ENCODE data around the gene SPIN2A. TPM values are rescaled to one million over a fixed set of nuclear protein-coding genes. Genes with fewer than 3 reads are reported as not detected.
"Not testable (repeated sequence)": the region's sequence is repeated elsewhere in the genome, so short reads cannot be mapped to it uniquely, and the experiment has no call there.

The SPIN2A gene
- total RNA-seq (2014; rRNA removed; shearing (Covaris generic)): not detected in 2 replicates

DNA sequence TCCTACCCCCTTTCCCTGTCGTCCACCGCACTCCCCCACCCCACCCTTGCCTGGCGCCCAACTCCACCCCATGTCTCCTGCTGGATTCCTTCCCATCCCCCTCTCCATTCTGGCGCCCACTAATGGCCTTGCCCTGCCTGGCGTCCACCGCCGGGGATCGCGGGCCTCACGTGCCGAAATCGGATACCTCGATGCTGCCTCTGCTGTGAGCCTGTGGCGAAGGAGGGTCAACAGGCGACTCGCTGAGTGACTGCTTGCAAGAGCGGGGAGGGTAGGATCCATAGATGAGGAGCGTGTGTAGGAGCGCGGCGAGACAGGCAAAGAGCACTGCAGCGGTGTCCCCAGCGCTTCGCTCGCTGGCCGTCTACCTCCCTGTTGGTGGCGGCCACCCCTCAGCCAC, at the start of gene SPIN2A:
Gene SPIN2A (minus strand): TSS at position 325 of the 400 bp plus-strand sequence. CDS start 800 bp downstream, outside the sequence.
- not testable (repeated sequence) for DNase-seq (ENCODE audit: low read depth)

DNA sequence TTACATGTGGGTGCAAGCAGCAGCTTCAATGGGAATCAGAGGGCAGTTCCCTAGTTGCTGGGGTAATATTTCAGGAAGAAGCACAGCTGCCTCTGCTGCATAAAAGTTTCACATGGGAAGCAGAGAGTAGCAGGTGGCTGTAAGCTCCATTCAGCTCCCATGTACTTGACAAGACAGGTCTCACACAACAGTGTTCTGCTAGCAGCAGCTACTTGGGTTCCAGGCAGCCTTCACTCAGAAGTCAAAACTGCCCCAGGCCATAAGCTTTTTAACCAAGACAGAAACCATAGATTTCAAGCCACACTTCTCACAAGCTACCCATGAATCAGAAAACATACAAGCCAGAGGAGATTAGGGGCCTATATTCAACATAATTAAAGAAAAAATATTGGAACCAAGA, 41.4 kb upstream of the SPIN2A start:
- DNase-seq (ENCODE audit: low read depth): no peak

DNA sequence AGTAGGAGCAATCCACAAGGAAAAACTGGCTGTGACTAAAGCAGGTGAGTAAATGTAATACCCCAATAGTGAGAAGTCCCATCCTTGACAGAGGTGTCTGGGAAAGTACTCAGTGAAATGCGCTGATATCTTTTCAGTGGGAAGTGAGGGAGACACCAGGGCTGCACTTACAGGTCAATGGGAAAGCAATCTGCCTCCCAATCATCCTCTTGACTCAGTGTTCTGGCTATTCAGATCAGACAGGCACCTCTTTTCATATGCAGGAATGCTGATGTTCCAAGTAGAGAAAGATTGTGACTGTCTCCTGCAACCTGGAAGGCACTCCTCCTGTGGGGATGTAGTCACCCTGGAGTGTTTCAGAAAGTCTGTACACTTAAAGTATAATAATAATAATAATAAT, 39.9 kb upstream of the SPIN2A start:
- DNase-seq (ENCODE audit: low read depth): no peak

DNA sequence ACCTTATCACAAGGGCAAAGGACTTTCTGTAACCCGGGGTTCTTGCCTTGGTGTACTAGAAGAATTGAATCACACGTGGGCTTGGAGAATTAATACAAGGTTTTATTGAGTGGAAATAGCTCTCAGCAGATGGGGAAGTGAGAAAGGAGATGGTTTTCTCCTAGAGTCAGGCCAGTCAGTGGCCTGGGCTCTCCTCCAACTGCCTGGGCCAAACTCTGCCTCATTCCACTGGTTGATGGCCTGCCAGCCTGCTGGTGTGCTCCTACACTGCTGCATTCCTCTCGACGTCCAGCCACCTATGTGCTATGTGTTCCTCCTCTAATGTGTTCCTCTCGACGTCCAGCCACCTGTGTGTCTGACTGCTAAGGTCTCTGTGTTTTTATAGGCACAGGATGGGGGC, 35.3 kb upstream of the SPIN2A start:
- DNase-seq (ENCODE audit: low read depth): peak; percentile 5

DNA sequence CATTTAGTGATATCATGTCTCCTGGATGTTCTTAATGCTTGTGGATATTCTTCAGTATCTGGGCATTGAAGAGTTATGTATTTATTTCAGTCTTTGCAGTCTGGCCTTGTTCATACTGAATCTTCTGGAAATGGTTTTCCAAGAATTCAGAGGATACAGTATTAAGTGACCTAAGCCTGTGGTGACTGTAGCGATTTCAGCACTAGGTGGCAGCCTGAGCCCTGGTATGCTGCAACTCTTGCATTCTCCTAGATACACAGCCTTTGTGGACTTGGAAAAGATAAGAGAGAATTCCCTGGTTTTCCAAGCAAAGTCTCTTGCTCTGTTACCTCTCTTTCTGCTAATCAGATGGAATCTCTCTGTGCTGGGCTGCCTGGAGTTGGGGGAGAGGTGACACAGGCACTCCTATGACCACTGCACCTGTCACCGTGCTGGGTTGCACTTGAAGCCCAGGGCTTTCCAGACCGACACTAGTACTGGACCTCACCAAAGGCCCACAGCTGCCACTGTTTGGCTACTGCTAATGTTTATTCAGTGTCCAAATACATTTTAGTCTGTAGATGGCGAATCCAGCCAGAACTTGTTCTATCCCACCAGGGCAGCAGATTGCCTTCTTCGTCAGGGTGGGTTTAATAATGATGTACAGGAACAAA, 19.3 kb upstream of the SPIN2A start:
- peak; percentile 36 for DNase-seq (ENCODE audit: low read depth)

DNA sequence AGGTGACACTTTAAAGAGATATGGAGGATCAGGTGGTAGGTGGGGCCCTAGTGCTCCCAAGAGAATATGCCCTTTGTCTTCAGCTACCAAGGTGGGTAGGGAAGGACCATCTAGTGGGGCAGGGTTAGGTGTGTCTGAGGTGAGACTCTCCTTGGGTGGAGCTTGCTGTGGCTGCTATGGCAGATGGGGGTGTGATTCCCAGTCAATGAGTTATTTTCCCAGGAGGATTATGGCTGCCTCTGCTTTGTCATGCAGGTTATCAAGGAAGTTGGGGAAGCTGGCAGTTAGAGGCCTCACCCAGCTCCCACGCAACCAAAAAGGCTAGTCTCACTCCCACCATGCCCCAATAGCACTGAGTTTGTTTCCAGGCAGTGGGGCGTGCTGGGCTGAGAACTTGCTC, 18.0 kb upstream of the SPIN2A start:
- no peak for DNase-seq (ENCODE audit: low read depth)

DNA sequence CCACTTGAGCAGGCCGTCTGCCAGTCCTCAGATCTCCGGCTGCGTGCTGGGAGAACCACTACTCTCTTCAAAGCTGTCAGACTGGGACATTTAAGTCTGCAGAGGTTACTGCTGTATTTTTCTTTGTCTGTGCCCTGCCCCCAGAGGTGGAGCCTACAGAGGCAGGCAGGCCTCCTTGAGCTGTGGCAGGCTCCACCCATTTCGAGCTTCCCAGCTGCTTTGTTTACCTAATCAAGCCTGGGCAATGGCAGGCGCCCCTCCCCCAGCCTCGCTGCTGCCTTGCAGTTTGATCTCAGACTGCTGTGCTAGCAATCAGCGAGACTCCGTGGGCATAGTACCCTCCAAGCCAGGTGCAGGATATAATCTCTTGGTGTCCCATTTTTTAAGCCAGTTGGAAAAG, 15.0 kb upstream of the SPIN2A start:
- DNase-seq (ENCODE audit: low read depth): not testable (repeated sequence)

DNA sequence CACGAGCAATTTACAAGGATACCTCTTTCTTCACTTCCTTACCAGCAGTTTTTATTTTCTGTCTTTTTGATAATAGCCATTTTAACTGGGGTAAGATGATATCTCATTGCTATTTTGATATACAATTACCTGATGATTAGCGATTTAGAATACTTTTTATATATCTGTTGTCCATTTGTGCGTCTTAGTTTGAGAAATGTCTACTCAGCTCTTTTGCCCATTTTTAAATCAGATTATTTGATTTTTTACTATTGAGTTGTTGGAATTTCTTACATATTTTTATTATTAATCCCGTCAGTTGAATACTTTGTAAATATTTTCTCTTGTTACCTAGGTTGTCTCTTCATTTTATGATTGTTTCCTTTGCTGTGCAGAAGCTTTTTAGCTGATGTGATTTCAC, 1.5 kb upstream of the SPIN2A start:
- DNase-seq (ENCODE audit: low read depth): no peak

DNA sequence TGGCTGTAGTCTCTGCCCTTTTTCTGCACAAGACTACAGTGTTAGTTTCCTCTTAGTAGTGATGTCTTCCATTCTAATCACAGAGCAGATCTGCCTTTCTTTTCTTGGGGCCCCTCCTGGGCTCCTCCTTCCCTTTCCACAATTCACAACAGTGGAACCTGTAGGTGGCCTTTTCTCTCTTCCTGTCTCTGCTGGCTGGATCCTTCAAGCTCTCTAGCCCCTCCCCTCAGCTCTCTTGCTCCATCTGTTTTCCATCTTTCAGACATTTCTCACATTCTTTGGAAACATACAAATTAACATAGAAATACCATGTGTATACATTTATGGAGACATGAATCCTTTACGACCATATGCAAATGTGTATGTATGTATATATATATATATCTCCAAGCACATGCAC, 304 bp upstream of the SPIN2A start:
- DNase-seq (ENCODE audit: low read depth): no peak

DNA sequence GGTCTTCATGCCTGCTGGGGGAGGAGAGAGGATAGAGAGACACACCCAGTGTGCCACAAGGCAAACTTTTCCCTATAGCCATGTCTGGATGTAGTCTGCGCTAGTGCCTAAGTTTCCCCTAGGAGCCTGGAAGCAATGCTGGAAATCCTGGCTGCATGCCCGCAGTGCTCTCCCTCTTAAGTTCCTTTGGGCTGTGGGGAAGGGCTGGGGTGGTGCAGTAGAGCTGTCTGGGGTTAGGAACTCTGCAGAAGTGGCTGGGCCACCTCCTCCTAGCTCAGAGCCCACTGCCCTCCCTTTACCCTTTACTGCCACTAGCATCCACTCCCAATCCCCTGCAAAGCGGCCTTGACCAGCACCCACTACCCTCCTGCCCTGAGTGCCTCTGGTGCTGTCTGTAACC, 608 bp downstream of the SPIN2A start:
- not testable (repeated sequence) for DNase-seq (ENCODE audit: low read depth)

DNA sequence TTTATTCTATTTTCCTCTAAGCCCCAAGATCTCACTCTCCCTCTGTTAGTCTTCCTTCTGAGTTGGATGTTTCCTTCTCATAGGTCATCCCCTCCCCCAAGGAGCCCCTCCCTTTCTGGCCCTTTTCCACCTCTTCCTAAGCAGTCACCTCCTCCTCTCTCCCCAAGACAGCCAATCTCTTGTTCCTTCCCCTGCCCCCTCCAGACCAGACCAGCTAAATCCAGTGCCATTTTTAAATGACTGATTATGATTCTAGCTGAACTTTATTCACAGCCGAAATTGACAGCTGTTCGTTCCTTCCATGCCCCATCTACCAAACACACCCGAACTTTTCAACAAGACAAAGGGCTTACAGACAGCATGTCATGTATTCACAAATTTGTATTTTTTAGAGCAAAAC, 1.9 kb downstream of the SPIN2A start:
- DNase-seq (ENCODE audit: low read depth): no peak

DNA sequence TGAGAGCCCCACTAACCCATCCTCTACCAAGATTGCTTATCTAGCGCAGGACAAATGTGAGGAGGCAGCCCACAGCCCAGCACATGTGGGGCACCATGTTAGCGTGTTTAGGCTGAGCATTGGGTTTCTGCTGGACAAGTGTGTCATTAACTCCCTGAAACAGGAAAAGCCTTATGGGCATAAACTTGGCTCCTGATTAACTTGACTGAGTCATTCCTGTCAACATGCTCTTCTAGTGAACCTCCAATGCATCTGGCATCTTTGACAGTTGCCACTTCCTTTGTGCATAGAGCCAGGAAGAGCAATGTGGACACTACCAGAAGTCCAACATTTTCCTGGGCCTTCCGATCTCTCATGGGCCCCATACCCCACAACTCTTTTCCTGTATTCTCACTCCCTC, 2.5 kb downstream of the SPIN2A start:
- peak; percentile 50 for DNase-seq (ENCODE audit: low read depth)

DNA sequence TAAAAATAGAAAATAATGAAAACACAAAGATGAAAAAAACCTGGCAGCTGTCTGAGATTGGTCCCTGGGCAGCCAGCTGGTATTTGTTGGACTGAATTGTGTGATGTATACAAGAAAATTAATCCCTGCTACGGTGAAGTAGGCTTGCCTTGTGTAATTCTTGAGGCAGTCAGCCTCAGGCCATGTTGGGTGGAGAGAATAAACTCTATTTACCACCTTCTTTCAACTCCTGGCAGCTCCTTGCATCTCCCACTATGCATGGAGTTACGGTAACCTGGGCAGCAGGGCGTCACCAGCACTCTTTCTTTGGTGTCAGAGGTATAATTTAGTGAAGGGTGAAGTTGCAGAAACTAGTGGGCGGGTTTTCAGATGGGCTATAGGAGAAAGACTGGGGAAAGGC, 3.5 kb downstream of the SPIN2A start:
- DNase-seq (ENCODE audit: low read depth): no peak

DNA sequence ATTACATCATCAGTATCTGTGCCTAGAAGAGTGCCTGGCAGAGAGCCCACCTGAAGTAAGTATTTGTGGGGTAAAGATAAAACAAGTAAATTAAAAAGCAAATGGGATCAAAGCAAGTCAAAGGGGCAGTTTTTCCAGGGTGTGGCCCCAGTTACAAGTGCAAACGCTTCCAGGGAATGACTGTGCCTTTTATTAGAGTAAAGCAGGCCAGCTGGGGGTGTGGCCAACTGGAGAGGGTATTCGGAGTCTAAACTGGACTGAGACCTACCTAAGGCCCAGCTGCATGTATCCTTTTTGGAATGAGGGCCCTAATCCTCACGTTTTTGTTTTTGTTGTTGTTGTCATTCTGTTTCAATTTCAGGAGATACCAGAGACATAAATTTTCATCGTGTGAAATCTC, 3.9 kb downstream of the SPIN2A start:
- not testable (repeated sequence) for DNase-seq (ENCODE audit: low read depth)

DNA sequence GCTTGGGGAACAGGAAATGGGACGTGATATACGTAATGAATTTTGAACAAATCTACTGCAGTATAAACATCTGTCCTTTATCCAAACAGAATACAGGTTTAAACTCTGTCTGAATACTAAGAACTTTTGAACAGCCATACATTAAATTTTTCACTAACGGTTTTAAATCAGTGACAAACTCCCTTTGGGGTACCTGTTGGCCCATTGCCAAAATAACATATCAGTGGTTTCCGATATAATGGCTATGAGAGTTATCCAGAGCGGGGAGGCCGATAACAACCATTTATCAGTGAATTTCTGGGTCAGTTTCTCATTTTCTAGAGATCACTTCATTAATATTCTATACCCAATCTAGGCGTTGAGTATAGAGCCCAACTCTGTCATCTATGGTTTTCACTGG, 5.2 kb downstream of the SPIN2A start:
- DNase-seq (ENCODE audit: low read depth): no peak

DNA sequence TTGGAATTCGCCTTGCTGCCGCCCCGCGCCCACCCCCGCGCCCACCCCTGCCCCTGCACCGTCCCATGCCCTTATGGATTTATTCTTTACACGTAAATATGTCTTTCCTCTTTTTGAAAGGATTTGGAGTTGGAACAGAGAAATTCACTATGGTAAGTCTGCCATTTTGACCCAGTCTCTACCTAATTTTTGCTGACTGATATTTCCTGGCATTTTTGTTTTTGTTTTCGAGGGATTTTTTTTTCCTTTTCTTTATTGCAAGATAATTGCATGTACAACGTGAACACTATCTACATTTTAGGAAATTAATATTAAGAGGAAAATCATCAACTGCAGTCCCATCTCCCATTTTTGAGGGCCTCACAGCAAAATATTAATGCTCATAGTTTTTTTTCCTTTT, 15.4 kb downstream of the SPIN2A start:
- no peak for DNase-seq (ENCODE audit: low read depth)

DNA sequence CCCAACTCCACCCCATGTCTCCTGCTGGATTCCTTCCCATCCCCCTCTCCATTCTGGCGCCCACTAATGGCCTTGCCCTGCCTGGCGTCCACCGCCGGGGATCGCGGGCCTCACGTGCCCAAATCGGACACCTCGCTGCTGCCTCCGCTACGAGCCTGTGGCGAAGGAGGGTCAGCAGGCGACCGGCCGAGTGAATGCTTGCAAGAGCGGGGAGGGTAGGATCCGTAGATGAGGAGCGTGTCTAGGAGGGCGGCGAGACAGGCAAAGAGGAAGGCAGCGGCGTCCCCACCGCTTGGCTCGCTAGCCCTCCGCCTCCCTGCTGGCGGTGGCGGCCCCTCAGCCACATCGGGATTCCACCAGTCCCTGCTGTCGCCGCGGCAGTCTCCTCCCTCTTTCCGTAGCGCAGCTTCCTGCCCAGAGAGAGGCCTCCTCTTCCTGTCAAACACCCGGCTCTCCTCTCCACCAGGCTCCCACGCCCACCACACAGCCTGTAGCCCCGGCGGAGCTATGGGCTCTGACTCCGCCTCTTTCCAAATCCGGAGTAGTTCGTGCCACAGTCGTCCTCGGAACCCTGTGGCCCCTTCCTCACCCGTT, 15.9 kb downstream of the SPIN2A start, which contains the start of gene SPIN2B:
Gene SPIN2B (minus strand): TSS at position 387 of the 594 bp plus-strand sequence.
- peak; percentile 87 for DNase-seq (ENCODE audit: low read depth)

DNA sequence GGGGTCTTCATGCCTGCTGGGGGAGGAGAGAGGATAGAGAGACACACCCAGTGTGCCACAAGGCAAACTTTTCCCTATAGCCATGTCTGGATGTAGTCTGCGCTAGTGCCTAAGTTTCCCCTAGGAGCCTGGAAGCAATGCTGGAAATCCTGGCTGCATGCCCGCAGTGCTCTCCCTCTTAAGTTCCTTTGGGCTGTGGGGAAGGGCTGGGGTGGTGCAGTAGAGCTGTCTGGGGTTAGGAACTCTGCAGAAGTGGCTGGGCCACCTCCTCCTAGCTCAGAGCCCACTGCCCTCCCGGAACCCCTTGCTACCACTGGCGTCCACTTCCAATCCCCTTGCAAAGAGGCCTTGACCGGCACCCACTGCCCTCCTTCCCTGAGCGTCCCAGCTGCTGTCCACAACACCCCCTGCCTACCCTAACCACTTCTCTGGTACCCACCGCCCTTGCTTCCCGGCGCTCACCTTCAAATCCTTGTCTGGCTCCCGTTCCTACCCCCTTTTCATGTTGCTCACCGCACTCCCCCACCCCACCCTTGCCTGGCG, 16.5 kb downstream of the SPIN2A start:
- peak; percentile 2 for DNase-seq (ENCODE audit: low read depth)

DNA sequence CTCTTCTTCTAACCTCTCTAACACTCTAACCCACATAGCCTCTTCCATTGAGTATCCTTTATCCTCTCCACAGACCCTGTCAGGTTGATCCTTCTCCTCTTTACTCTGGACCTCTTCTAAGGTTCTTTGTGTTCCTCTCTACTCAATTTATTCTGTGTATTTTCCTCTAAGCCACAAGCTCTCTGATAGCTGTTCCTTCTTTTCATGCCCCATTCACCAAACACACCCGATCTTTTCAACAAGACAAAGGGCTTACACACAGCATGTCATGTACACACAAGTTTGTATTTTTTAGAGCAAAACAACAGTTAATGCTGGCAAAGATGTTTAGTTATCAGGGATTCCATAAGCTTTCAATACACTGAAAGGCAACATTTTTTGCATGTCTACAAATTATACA, 17.8 kb downstream of the SPIN2A start:
- DNase-seq (ENCODE audit: low read depth): no peak

DNA sequence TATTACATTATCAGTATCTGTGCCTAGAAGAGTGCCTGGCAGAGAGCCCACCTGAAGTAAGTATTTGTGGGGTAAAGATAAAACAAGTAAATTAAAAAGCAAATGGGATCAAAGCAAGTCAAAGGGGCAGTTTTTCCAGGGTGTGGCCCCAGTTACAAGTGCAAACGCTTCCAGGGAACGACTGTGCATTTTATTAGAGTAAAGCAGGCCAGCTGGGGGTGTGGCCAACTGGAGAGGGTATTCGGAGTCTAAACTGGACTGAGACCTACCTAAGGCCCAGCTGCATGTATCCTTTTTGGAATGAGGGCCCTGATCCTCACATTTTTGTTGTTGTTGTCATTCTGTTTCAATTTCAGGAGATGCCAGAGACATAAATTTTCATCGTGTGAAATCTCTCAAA, 19.6 kb downstream of the SPIN2A start:
- DNase-seq (ENCODE audit: low read depth): not testable (repeated sequence)

DNA sequence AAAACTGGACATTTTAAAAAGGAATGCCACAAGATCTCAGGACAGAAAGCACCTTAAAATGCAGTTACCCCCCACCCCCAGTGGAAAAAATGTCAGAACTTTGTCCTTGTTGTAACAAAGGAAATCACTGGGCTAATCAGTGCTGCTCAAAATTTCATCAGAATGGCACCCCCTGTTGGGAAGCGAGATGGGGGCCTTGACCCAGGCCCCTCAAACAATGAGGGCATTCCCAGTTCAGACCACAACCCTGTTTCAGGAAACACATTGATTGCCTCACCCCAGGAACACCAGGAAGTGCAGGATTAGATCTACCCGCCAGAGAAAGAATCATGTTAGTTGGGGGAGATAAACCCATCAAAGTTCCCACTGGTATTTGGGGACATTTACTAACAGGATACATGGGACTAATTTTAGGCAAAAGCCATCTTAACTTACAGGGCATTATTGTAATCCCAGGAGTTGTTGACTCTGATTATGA, 32.2 kb downstream of the SPIN2A start:
- DNase-seq (ENCODE audit: low read depth): no peak

DNA sequence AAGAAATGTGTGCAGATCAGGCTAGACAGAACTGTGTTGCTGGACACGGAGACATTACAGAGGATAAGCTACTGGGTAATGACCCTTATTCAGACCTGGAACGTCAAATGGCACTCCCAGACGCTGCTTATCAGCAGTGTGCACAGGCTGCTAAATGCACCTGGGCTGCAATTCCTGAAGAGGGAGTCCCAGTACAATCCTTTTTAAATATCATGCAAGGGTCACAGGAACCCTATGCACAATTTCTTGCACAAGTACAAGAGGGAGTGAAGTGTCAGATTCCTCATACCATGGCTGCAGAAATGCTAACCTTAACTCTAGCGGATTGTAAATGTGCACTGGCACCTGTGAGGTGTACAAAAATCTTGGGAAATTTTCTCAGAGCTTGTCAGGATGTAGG, 32.8 kb downstream of the SPIN2A start:
- no peak for DNase-seq (ENCODE audit: low read depth)

DNA sequence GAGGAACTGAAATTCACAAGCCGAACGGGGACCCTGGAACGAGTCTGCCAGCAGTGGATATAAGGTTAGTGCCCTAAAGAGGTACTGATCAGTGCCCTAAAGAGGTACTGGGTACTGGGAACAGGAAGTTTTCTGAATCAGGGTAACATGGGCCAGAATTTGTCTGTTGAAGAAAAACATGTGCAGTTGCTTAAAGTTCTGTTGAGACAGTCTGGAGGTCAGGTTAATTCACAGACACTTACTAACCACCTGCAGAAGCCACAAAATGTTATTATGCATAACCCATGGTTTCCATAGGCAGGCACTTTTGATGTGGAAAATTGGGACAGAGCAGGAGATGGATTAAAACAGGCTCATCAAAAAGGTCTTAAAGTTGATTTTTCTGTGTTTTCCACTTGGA, 33.7 kb downstream of the SPIN2A start:
- DNase-seq (ENCODE audit: low read depth): no peak

Data from M059J (cell line).